HepG2 (cell line): ENCODE measurements around the gene TMEM156. TPM values are rescaled to one million over a fixed set of nuclear protein-coding genes. Genes with fewer than 3 reads are reported as not detected.

Experiments
- ATAC-seq: fragments of 200-7000 bp; cut with Tn5 transposase; 3 replicates; pipeline ENCODE4 v1.9.1; 2020; ENCODE audit warnings: mild to moderate bottlenecking, moderate library complexity
- BruUV-seq: library from RNA; stranded (reverse); fragments of 400-500 nt; replicated peaks from 2 replicates; lab custom pipeline; 2021; lab: Mats Ljungman, UMichigan
- CTCF ChIA-PET: fragments of 300-600 bp; formaldehyde crosslinking; extraction: SDS; loops from one replicate; lab custom pipeline; 2021; ENCODE audit warnings: low total read pairs, inconsistent platforms, low intra/inter-chr PET ratio; lab: Yijun Ruan, JAX
- POLR2A ChIA-PET: fragments of 350-600 bp; sonication (Branson Sonifier 250); formaldehyde crosslinking; loops from one replicate; lab custom pipeline; 2020; ENCODE audit warnings: antibody characterized with exemption, inconsistent platforms; lab: Yijun Ruan, JAX
- DNase-seq: peaks from one replicate; pipeline ENCODE4 v3.0.0-alpha.2; 2015; ENCODE audit warnings: low spot score
- FAIRE-seq: peaks from 3 replicates; lab custom pipeline; 2011; peaks lifted over from hg19 to GRCh38; lab: Jason Lieb, UNC
- H2AFZ ChIP-seq: one replicate; pipeline ENCODE4 v1.6.1; 2011; ENCODE audit warnings: low read length, inconsistent platforms
- H3K27ac ChIP-seq: fragments of 300-600 bp; 3 replicates; pipeline ENCODE4 v1.8.0; 2011; ENCODE audit warnings: mixed run types, mild to moderate bottlenecking, mixed read lengths, low read length, inconsistent platforms; ENCODE audit not compliant: insufficient read depth; ENCODE audit errors: extremely low read length
- H3K27me3 ChIP-seq, 2 experiments: fragments of 200-600 bp in 1 of 2; 2 replicates in 1 of 2; 3 replicates in 1 of 2; pipeline versions ENCODE4 v1.6.0 to v1.8.0; 2011; ENCODE audit warnings: low read length in 2 of 2, mild to moderate bottlenecking in 2 of 2, moderate library complexity in 2 of 2, inconsistent platforms in 1 of 2; ENCODE audit not compliant: insufficient read depth in 2 of 2, control insufficient read depth in 1 of 2
- H3K36me3 ChIP-seq, 2 experiments: fragments of 200-600 bp in 1 of 2; replicated peaks in 1 of 2; 2 replicates in 1 of 2; 3 replicates in 1 of 2; pipeline versions ENCODE4 v1.5.1 to v1.8.0; 2011; ENCODE audit warnings: low read length in 2 of 2, inconsistent platforms in 1 of 2; ENCODE audit not compliant: insufficient read depth in 2 of 2, control insufficient read depth in 1 of 2
- H3K4me1 ChIP-seq: 2 replicates; pipeline ENCODE4 v1.5.1; 2012; ENCODE audit warnings: low read length, inconsistent platforms; ENCODE audit not compliant: insufficient read depth
- H3K4me2 ChIP-seq: 2 replicates; pipeline ENCODE4 v1.6.0; 2011; ENCODE audit warnings: low read depth, low read length, inconsistent platforms
- H3K4me3 ChIP-seq, 3 experiments: fragments of 200-600 bp in 1 of 3; sonication (generic), shearing (Covaris generic) in 1 of 3; replicated peaks in 1 of 3; 2 replicates each; pipeline ENCODE4 v1.5.1; 2011 to 2016; ENCODE audit warnings: low read length in 3 of 3, inconsistent platforms in 2 of 3, low read depth in 2 of 3, mild to moderate bottlenecking in 2 of 3, control low read depth in 1 of 3, mixed read lengths in 1 of 3; ENCODE audit not compliant: insufficient read depth in 1 of 3
- H3K79me2 ChIP-seq: one replicate; pipeline ENCODE4 v1.6.1; 2011; ENCODE audit warnings: low read length, inconsistent platforms; ENCODE audit not compliant: insufficient read depth
- H3K9ac ChIP-seq: 2 replicates; pipeline ENCODE4 v1.6.0; 2011; ENCODE audit warnings: mild to moderate bottlenecking, low read depth, low read length, inconsistent platforms; ENCODE audit not compliant: insufficient read depth
- H3K9me3 ChIP-seq: 2 replicates; pipeline ENCODE4 v1.5.1; 2012; ENCODE audit warnings: mild to moderate bottlenecking, low read length
- H4K20me1 ChIP-seq: 2 replicates; pipeline ENCODE4 v1.6.0; 2011; ENCODE audit warnings: inconsistent platforms, mild to moderate bottlenecking, low read length, moderate library complexity; ENCODE audit not compliant: insufficient read depth
- FOXK1 ChIP-seq: sonication (generic); formaldehyde crosslinking; IDR thresholded peaks from 2 replicates; pipeline ENCODE4 v1.4.0; 2020; ENCODE audit warnings: low read depth, missing genetic modification reagents, borderline replicate concordance
- GATA4 ChIP-seq: sonication (generic); IDR thresholded peaks from 2 replicates; pipeline ENCODE4 v1.6.1; 2016; ENCODE audit warnings: antibody characterized with exemption, low read depth, borderline replicate concordance
- U2AF2 ChIP-seq: fragments of 200-400 bp; formaldehyde crosslinking; IDR thresholded peaks from 2 replicates; pipeline ENCODE4 v1.6.1; 2017; ENCODE audit warnings: low read depth, mild to moderate bottlenecking, low read length
- ZKSCAN8 ChIP-seq: IDR thresholded peaks from 2 replicates; pipeline ENCODE4 v1.6.1; 2016; ENCODE audit warnings: borderline replicate concordance, missing genetic modification reagents, missing compliant biosample characterization
- ZNF446 ChIP-seq: sonication (generic); formaldehyde crosslinking; IDR thresholded peaks from 2 replicates; pipeline ENCODE4 v1.5.0; 2020; ENCODE audit warnings: mild to moderate bottlenecking, missing genetic modification reagents
- ZNF75D ChIP-seq: sonication (generic); formaldehyde crosslinking; IDR thresholded peaks from 2 replicates; pipeline ENCODE4 v1.8.1; 2023; ENCODE audit warnings: missing genetic modification reagents, mild to moderate bottlenecking, borderline replicate concordance
- ZNF883 ChIP-seq: sonication (generic); formaldehyde crosslinking; IDR thresholded peaks from 2 replicates; pipeline ENCODE4 v1.5.1; 2020; ENCODE audit warnings: mild to moderate bottlenecking, missing genetic modification reagents; ENCODE audit errors: not compliant biosample characterization
- WGBS: methylation state at CpG from one replicate; pipeline ENCODE4 v1.1.6; 2017; ENCODE audit warnings: low lambda C conversion rate; 5-methylcytosine and 5-hydroxymethylcytosine counted together
- in situ Hi-C: cut with HindIII; loops from 2 replicates; pipeline ENCODE4 v1.10.0; 2017; ENCODE audit warnings: low pct_unique_long_range_greater_than_20kb; ENCODE audit not compliant: extremely low pct_ligation_motif_present
- intact Hi-C: fragments of 100-400 bp; cut with micrococcal nuclease; formaldehyde crosslinking; loops from one replicate; pipeline ENCODE4 v1.10.0; 2022; ENCODE audit not compliant: unreplicated experiment
- polyA plus RNA-seq, 8 experiments: library from polyadenylated mRNA; depleted of rRNA in 3 of 8; stranded (reverse) in 7 of 8; unstranded in 1 of 8; fragments of >200 nt; fragmentation: Illumina TruSeq in 4 of 8; extraction: Trizol in 4 of 8; gene quantifications; 2 replicates each; pipeline versions ENCODE4 v1.2.1 to v1.2.3, GENCODE V29; 2011 to 2016; ENCODE audit warnings: low read depth in 4 of 8, missing spikeins in 1 of 8, mixed read lengths in 1 of 8; ENCODE audit not compliant: insufficient read depth in 1 of 8
- total RNA-seq, 5 experiments: library from RNA; depleted of rRNA; stranded (reverse); fragments of >200 nt; fragmentation: Illumina TruSeq; extraction: Trizol; gene quantifications; 2 replicates each; pipeline ENCODE4 v1.2.3, GENCODE V29; 2016; ENCODE audit warnings: low read depth in 1 of 5

Gene TMEM156
- total and polyA plus RNA-seq, 2 of the 13 experiments (the other 11 are each of a cell fraction or from before 2014, with no cell fraction given): 1.6 TPM; not detected in 1

DNA sequence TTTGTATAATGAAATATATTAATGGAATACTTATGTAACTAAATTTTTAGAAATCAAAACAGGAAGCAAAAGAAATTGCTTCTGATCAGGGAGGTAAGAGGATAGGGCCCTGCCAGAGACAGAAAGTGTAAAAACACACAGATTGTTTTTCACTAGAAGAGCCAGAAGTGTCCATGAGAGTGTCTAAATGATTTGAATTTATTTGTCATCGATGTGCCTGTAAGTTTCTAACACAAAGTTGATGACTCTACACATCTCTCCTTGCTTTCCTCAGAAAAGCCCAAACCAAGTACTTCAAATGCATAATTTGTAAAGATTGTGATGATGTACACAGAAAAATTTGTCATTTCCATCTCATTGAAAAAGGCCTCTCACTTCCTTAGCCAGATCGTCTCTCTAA, 80.6 kb downstream of the TMEM156 start:
- ATAC-seq: no peak
- Histone ChIP-seq H2AFZ (no peak overlapping the region), H3K4me1 (peaks cover 16% of the 10 kb centered on the region), H3K79me2 (no peaks in the 10 kb centered on the region), H3K36me3 (no peaks in the 10 kb centered on the region), H4K20me1 (no peaks in the 10 kb centered on the region), H3K9me3 (no peaks in the 10 kb centered on the region), H3K4me2 (no peak overlapping the region), H3K9ac (no peak overlapping the region), H3K27me3 (no peaks in the 10 kb centered on the region), H3K27ac (no peak overlapping the region), H3K4me3 (no peak overlapping the region)
- TF ChIP-seq ZNF75D (CRISPR knock-in tag) (no peak), U2AF2 (no peak), FOXK1 (CRISPR knock-in tag) (no peak), ZNF446 (CRISPR knock-in tag) (no peak), ZNF883 (CRISPR knock-in tag) (no peak)
- ChIA-PET CTCF (no interaction called here), POLR2A (no interaction called here)
- no peak for FAIRE-seq
- BruUV-seq: no TSS peak
- in situ Hi-C loops (no loop called here), intact Hi-C loops (no loop called here)
- DNase-seq: no peak
- 9% methylated on average over 2 of the region's 2 CpGs for WGBS

GRCh38 chr4:38950734-38951133, 81.5 kb downstream of the TMEM156 start:
- Histone ChIP-seq H2AFZ (no peak overlapping the region), H3K79me2 (no peaks in the 10 kb centered on the region), H3K36me3 (no peaks in the 10 kb centered on the region), H3K9ac (no peak overlapping the region), H3K9me3 (no peaks in the 10 kb centered on the region), H3K27ac (no peak overlapping the region), H3K4me2 (peak overlapping the region; percentile 40; the same call in 1 of the 2 replicates), H3K4me3 (no peak overlapping the region), H3K27me3 (no peaks in the 10 kb centered on the region), H3K4me1 (peaks cover 16% of the 10 kb centered on the region), H4K20me1 (no peaks in the 10 kb centered on the region)
- ChIA-PET POLR2A (interaction anchor here (1.0 kb wide), 1 partner anchor 16 kb away, joined by 3 read pairs; no protein-coding TSS in a partner anchor), CTCF (no interaction called here)
- DNase-seq (peak; percentile 23), FAIRE-seq (no peak), ATAC-seq (no peak; the same call in 2 of the 3 replicates)
- intact Hi-C loops: no loop called here
- WGBS: 9% methylated on average over 6 of the region's 6 CpGs
- TF ChIP-seq ZKSCAN8 (CRISPR knock-in tag) (0 out of 2 replicates have a peak, but pooled peaks have one; percentile 47), GATA4 (no peak)
- no TSS peak for BruUV-seq
- in situ Hi-C loops: no loop called here
